ENCODE results near the gene SUN1.

SUN1 gene

DNA sequence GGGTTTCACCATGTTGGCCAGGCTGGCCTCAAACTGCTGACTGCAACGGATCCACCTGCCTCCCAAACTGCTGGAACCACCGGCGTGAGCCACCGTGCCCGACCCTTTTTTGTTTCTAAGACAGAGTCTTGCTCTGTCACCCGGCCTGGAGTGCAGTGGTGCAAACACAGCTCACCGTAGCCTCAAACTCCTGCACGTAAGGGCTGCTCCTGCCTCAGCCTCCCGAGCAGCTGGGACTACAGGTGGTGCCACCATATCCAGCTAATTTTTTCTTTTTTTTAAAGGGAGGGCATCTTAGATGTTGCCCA lies 85.8 kb downstream of the SUN1 start:
- DNase-seq (ENCODE audit: low read depth): no peak
- TF ChIP-seq MYC (IDR thresholded peaks at IDR 0.05; ENCODE audit: low read depth, low read length): no peak
- TF ChIP-seq, protein P1, sequence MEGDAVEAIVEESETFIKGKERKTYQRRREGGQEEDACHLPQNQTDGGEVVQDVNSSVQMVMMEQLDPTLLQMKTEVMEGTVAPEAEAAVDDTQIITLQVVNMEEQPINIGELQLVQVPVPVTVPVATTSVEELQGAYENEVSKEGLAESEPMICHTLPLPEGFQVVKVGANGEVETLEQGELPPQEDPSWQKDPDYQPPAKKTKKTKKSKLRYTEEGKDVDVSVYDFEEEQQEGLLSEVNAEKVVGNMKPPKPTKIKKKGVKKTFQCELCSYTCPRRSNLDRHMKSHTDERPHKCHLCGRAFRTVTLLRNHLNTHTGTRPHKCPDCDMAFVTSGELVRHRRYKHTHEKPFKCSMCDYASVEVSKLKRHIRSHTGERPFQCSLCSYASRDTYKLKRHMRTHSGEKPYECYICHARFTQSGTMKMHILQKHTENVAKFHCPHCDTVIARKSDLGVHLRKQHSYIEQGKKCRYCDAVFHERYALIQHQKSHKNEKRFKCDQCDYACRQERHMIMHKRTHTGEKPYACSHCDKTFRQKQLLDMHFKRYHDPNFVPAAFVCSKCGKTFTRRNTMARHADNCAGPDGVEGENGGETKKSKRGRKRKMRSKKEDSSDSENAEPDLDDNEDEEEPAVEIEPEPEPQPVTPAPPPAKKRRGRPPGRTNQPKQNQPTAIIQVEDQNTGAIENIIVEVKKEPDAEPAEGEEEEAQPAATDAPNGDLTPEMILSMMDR (IDR thresholded peaks at IDR 0.05; ENCODE audit: low read depth, low read length): no peak
- no peak for TF ChIP-seq POLR2A (IDR thresholded peaks at IDR 0.05; ENCODE audit: extremely low read depth, insufficient read length)
- TF ChIP-seq MAX (IDR thresholded peaks at IDR 0.05; ENCODE audit: low read depth, low read length): no peak
- H3K4me3 ChIP-seq (ENCODE audit: low read depth, low read length): no peak overlapping the region

DNA sequence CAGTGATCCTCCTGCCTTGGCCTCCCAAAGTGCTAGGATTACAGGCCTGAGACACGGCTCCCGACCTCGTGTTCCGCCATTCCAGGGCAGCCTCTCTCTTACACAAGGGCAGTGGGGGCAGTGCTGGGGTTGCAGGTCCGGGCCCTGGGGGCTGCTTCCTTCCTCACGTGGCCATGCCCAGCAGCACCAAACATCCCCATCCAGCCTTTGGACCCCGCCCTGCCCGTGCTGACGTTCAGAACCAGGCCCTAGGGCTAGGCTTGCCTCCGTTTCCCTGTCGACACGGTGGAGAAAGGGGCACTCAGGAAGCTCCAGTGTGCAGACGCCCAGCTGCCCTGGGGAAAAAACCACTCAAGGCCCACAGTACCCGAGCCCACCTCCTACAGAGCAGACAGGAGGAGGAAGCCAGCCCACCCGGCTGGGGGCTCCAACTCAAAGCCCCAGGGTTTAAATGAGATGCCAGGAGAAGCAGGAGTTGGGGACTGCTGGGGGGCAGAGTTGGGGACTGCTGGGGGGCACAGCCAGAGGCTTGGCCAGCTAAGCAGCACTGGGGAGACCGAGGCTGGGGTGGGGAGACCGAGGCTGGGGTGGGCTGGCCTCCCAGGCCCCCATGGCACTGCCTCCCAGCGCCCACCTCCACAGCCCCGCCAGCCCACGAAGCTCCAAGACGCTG lies 86.3 kb downstream of the SUN1 start:
- TF ChIP-seq MAX (IDR thresholded peaks at IDR 0.05; ENCODE audit: low read depth, low read length): no peak
- TF ChIP-seq POLR2A (IDR thresholded peaks at IDR 0.05; ENCODE audit: extremely low read depth, insufficient read length): no peak
- TF ChIP-seq MYC (IDR thresholded peaks at IDR 0.05; ENCODE audit: low read depth, low read length): no peak
- TF ChIP-seq, protein P1 (IDR thresholded peaks at IDR 0.05; ENCODE audit: low read depth, low read length): no peak
- H3K4me3 ChIP-seq (ENCODE audit: low read depth, low read length): no peak overlapping the region
- no peak for DNase-seq (ENCODE audit: low read depth)

DNA sequence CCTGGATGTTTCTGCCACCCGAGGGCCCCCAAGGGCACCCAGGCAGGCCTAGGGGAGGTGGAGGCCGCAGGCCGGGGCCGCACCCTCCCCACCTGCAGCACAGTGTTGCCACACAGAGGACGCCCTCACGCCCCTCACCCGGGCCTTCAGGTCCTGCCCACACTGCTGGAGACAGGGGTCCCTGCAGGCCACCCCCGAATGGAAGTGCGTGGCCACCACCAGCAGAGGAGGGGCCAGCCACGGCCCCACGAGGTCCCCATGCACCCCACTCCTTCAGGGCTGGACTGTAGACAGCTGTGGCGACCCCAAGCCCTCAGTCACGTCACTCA lies 86.8 kb downstream of the SUN1 start:
- no peak for DNase-seq (ENCODE audit: low read depth)
- no peak overlapping the region for H3K4me3 ChIP-seq (ENCODE audit: low read depth, low read length)
- TF ChIP-seq POLR2A (IDR thresholded peaks at IDR 0.05; ENCODE audit: extremely low read depth, insufficient read length): no peak
- no peak for TF ChIP-seq MAX (IDR thresholded peaks at IDR 0.05; ENCODE audit: low read depth, low read length)
- TF ChIP-seq, protein P1 (IDR thresholded peaks at IDR 0.05; ENCODE audit: low read depth, low read length): no peak
- no peak for TF ChIP-seq MYC (IDR thresholded peaks at IDR 0.05; ENCODE audit: low read depth, low read length)

DNA sequence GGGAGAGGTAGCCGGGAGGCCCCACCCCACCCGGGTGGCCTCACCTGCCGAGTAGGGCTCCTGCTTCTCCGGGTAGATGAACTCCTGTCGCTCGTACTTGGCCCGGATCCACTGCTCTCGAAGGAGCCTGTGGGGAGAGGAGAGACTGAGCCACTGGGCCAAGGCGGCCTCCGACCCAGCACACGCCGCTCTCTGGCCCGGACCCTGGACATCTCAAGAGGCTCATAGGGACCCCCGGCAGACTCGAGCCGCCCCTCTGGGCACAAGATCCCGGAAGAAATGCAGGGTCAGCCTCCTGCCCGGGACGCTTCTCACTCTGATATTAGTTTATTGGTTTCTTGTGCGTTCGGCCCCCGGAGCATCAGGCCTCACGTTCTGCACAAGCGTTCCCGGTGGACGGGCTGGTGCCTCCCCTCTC lies 87.7 kb downstream of the SUN1 start:
- DNase-seq (ENCODE audit: low read depth): no peak
- H3K4me3 ChIP-seq (ENCODE audit: low read depth, low read length): no peak overlapping the region
- TF ChIP-seq, protein P1 (IDR thresholded peaks at IDR 0.05; ENCODE audit: low read depth, low read length): no peak
- no peak for TF ChIP-seq POLR2A (IDR thresholded peaks at IDR 0.05; ENCODE audit: extremely low read depth, insufficient read length)
- TF ChIP-seq MAX (IDR thresholded peaks at IDR 0.05; ENCODE audit: low read depth, low read length): no peak
- TF ChIP-seq MYC (IDR thresholded peaks at IDR 0.05; ENCODE audit: low read depth, low read length): no peak

GRCh38 chr7:920351-921070 lies 88.2 kb downstream of the SUN1 start:
- no peak overlapping the region for H3K4me3 ChIP-seq (ENCODE audit: low read depth, low read length)
- TF ChIP-seq MYC (IDR thresholded peaks at IDR 0.05; ENCODE audit: low read depth, low read length) (no peak), MAX (IDR thresholded peaks at IDR 0.05; ENCODE audit: low read depth, low read length) (no peak), POLR2A (IDR thresholded peaks at IDR 0.05; ENCODE audit: extremely low read depth, insufficient read length) (no peak)
- TF ChIP-seq, protein P1 (IDR thresholded peaks at IDR 0.05; ENCODE audit: low read depth, low read length): no peak
- DNase-seq (ENCODE audit: low read depth): no peak

Data from NB4 (cell line).